ENCODE data around the gene ALOXE3.

DNA sequence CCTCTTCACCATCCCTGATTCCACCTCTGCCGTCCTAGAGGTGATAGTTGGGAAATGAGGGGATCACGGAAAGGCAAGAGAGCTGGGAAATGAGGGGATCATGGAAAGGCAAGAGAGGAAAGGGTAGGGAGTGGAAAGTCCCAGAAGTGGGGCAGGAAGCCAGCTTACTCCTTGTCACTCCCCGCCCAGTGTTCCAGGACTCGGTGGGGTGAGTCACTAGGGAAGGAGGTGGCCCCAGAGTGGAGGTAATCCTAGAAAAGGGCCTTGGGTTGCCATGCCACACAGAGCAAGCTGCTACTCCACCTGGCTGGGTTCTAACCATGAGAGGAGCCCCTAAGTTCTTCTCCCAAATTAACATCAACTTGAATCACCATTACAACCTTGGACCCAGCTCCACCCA is 14.8 kb downstream of the ALOXE3 start:
- TF ChIP-seq TAF1 (IDR thresholded peaks at IDR 0.05; ENCODE audit: borderline replicate concordance, insufficient read depth, low read length) (no peak), POLR2AphosphoS5 (IDR thresholded peaks at IDR 0.05; ENCODE audit: low read depth, low read length) (no peak)

Measured in PFSK-1 (cell line).